ENCODE measurements around the gene MMP15. TPM values are rescaled to one million over a fixed set of nuclear protein-coding genes. Genes with fewer than 3 reads are reported as not detected.

Gene MMP15
- polyA plus RNA-seq, 1 donor (not counting 4 experiments of a cell fraction or from before 2014, with no cell fraction given): 3.7 TPM

DNA sequence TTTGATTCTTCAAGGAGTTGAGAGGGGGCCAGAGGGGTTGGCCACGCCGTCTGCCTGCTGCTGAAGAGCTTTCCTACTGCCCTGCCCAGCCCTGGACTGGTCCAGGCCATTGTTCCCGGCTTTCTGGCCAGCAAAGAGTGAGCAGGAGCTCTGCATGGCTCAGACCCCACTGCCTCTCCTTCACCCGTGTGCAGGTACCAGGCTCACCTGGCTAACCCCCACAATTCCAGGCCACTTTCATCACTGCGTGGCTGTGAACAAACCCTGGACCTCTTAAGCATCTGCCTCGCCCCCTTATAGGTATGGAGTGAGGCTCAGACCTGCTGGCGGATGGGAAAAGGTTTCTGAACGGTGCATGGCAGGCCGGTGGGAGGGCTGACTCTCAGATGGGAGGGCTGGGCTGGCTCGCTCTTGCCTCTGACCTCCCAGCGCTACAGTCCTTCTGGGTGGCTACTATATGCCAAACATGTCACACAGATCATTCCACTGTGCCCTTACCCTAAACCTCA, 33.9 kb upstream of the MMP15 start:
- Histone ChIP-seq H3K36me3 (ENCODE audit: control insufficient read depth in 2 of 2, extremely low read depth in 1 of 2, insufficient read depth in 2 of 2, low read length in 2 of 2) (peaks cover 6 to 15% of the 10 kb centered on the region in 2 experiments), H3K9me3 (ENCODE audit: control insufficient read depth, low read depth, low read length) (no peaks in the 10 kb centered on the region), H3K79me2 (ENCODE audit: control insufficient read depth, insufficient read depth, low read length) (no peaks in the 10 kb centered on the region), H2AFZ (ENCODE audit: control insufficient read depth, low read length) (no peak overlapping the region), H3K4me1 (ENCODE audit: control insufficient read depth, extremely low read depth, insufficient read depth, low read length) (peaks cover 12% of the 10 kb centered on the region), H4K20me1 (ENCODE audit: control insufficient read depth, extremely low read depth, insufficient read depth, low read length) (no peaks in the 10 kb centered on the region), H3K9me1 (ENCODE audit: control insufficient read depth, extremely low read depth, insufficient read depth, low read length) (peaks cover 2% of the 10 kb centered on the region), H3K27me3 (ENCODE audit: control insufficient read depth, extremely low read depth, insufficient read depth, low read length) (no peaks in the 10 kb centered on the region), H3K4me3 (ENCODE audit: control insufficient read depth in 2 of 3, extremely low read depth in 1 of 3, insufficient read depth in 2 of 3, low read depth in 1 of 3, low read length in 3 of 3) (no peak overlapping the region), H3K9ac (ENCODE audit: control insufficient read depth, extremely low read depth, insufficient read depth, low read length) (no peak overlapping the region), H3K4me2 (ENCODE audit: control insufficient read depth, extremely low read depth, insufficient read depth, low read depth, low read length) (no peak overlapping the region), H3K27ac (ENCODE audit: control insufficient read depth, insufficient read depth, low read length) (no peak overlapping the region)
- no peak for FAIRE-seq
- DNase-seq (ENCODE audit: low read depth, low spot score): no peak
- dilution Hi-C loops (cut with MboI; ENCODE audit: extremely low pct_ligation_motif_present, low sequenced_read_pairs): no loop called here
- TF ChIP-seq, protein P1, sequence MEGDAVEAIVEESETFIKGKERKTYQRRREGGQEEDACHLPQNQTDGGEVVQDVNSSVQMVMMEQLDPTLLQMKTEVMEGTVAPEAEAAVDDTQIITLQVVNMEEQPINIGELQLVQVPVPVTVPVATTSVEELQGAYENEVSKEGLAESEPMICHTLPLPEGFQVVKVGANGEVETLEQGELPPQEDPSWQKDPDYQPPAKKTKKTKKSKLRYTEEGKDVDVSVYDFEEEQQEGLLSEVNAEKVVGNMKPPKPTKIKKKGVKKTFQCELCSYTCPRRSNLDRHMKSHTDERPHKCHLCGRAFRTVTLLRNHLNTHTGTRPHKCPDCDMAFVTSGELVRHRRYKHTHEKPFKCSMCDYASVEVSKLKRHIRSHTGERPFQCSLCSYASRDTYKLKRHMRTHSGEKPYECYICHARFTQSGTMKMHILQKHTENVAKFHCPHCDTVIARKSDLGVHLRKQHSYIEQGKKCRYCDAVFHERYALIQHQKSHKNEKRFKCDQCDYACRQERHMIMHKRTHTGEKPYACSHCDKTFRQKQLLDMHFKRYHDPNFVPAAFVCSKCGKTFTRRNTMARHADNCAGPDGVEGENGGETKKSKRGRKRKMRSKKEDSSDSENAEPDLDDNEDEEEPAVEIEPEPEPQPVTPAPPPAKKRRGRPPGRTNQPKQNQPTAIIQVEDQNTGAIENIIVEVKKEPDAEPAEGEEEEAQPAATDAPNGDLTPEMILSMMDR (optimal IDR thresholded peaks at IDR 0.05 in 1 of 3, IDR thresholded peaks at IDR 0.05 in 1 of 3, conservative IDR thresholded peaks at IDR 0.05 in 1 of 3; ENCODE audit: extremely low read depth in 1 of 3, insufficient read depth in 2 of 3, low read length in 3 of 3): no peak
- TF ChIP-seq EZH2 (IDR thresholded peaks at IDR 0.05; ENCODE audit: low read length): no peak

DNA sequence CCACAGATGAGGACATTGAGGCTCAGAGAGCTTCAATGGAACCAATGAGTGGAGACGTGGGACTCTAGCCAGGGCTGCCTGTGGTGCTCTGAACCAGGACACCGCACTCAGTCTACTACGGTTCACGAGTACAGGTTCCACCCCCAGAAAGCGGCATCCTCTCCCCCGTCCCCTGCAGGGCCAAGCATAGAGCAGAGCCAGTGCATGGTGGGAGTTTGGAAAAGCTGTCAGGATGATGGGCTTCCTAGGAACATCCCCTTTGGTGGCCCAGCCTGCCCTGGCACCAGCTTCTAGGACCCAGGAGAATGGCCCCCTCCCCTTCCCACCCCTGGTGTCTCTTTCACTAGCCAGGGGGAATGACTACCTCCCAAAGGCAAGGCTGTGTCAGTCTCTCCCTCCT, 33.5 kb upstream of the MMP15 start:
- H3K79me2 ChIP-seq (ENCODE audit: control insufficient read depth, insufficient read depth, low read length): no peaks in the 10 kb centered on the region
- no peak overlapping the region for H3K9ac ChIP-seq (ENCODE audit: control insufficient read depth, extremely low read depth, insufficient read depth, low read length)
- FAIRE-seq (no peak), DNase-seq (ENCODE audit: low read depth, low spot score) (no peak)
- no peak overlapping the region for H3K27ac ChIP-seq (ENCODE audit: control insufficient read depth, insufficient read depth, low read length)
- H3K9me1 ChIP-seq (ENCODE audit: control insufficient read depth, extremely low read depth, insufficient read depth, low read length): peaks cover 2% of the 10 kb centered on the region
- TF ChIP-seq, protein P1 (optimal IDR thresholded peaks at IDR 0.05 in 1 of 3, IDR thresholded peaks at IDR 0.05 in 1 of 3, conservative IDR thresholded peaks at IDR 0.05 in 1 of 3; ENCODE audit: extremely low read depth in 1 of 3, insufficient read depth in 2 of 3, low read length in 3 of 3): no peak
- H2AFZ ChIP-seq (ENCODE audit: control insufficient read depth, low read length): no peak overlapping the region
- no peaks in the 10 kb centered on the region for H3K27me3 ChIP-seq (ENCODE audit: control insufficient read depth, extremely low read depth, insufficient read depth, low read length)
- H3K4me2 ChIP-seq (ENCODE audit: control insufficient read depth, extremely low read depth, insufficient read depth, low read depth, low read length): no peak overlapping the region
- dilution Hi-C loops (cut with MboI; ENCODE audit: extremely low pct_ligation_motif_present, low sequenced_read_pairs): no loop called here
- no peaks in the 10 kb centered on the region for H3K9me3 ChIP-seq (ENCODE audit: control insufficient read depth, low read depth, low read length)
- H3K36me3 ChIP-seq (ENCODE audit: control insufficient read depth in 2 of 2, extremely low read depth in 1 of 2, insufficient read depth in 2 of 2, low read length in 2 of 2): peaks cover 8 to 16% of the 10 kb centered on the region in 2 experiments
- no peaks in the 10 kb centered on the region for H4K20me1 ChIP-seq (ENCODE audit: control insufficient read depth, extremely low read depth, insufficient read depth, low read length)
- peaks cover 12% of the 10 kb centered on the region for H3K4me1 ChIP-seq (ENCODE audit: control insufficient read depth, extremely low read depth, insufficient read depth, low read length)
- no peak overlapping the region for H3K4me3 ChIP-seq (ENCODE audit: control insufficient read depth in 2 of 3, extremely low read depth in 1 of 3, insufficient read depth in 2 of 3, low read depth in 1 of 3, low read length in 3 of 3)

Measured in keratinocyte (primary cell).